CD14-positive monocyte (primary cell): Measurements from ENCODE around the gene SLC6A1. TPM values are rescaled to one million over a fixed set of nuclear protein-coding genes. Genes with fewer than 3 reads are reported as not detected.
A peak's percentile ranks its signal among the peaks of the same experiment; 100 is the strongest.

Source experiments
- DNase-seq, 3 donors: peaks; one replicate each; pipeline ENCODE4 v3.0.0-alpha.2; 2011 to 2022
- H2AFZ ChIP-seq: 2 replicates; pipeline ENCODE4 v1.6.0; 2012; ENCODE audit warnings: mild to moderate bottlenecking, low read depth, low read length, inconsistent platforms; ENCODE audit not compliant: insufficient read depth, poor library complexity, severe bottlenecking
- H3K27ac ChIP-seq, 2 donors: 1 replicate in 1 of 2; 2 replicates in 1 of 2; pipeline ENCODE4 v1.5.1; 2012 to 2013; ENCODE audit warnings: low read length in 2 of 2, control low read depth in 1 of 2, inconsistent platforms in 1 of 2, low read depth in 1 of 2, mild to moderate bottlenecking in 1 of 2
- H3K27me3 ChIP-seq, 2 donors: one replicate each; pipeline versions ENCODE4 v1.6.0 to v1.6.1; 2011 to 2013; ENCODE audit warnings: low read length in 2 of 2; ENCODE audit not compliant: control insufficient read depth in 2 of 2, insufficient read depth in 2 of 2
- H3K36me3 ChIP-seq, 2 donors: replicated peaks in 1 of 2; 1 replicate in 1 of 2; 2 replicates in 1 of 2; pipeline versions ENCODE4 v1.5.1 to v1.6.1; 2012 to 2013; ENCODE audit warnings: low read length in 2 of 2, control low read depth in 1 of 2, inconsistent platforms in 1 of 2, mild to moderate bottlenecking in 1 of 2; ENCODE audit not compliant: insufficient read depth in 2 of 2, control insufficient read depth in 1 of 2
- H3K4me1 ChIP-seq, 2 donors: 1 replicate in 1 of 2; 2 replicates in 1 of 2; pipeline versions ENCODE4 v1.5.1 to v1.6.1; 2012 to 2013; ENCODE audit warnings: low read length in 2 of 2, control low read depth in 1 of 2, inconsistent platforms in 1 of 2, mild to moderate bottlenecking in 1 of 2, moderate library complexity in 1 of 2; ENCODE audit not compliant: insufficient read depth in 2 of 2, control insufficient read depth in 1 of 2
- H3K4me2 ChIP-seq: replicated peaks from 2 replicates; pipeline ENCODE3; 2012; ENCODE audit warnings: low read length, moderate library complexity, mild to moderate bottlenecking; ENCODE audit not compliant: poor library complexity, severe bottlenecking; ENCODE audit errors: extremely low read depth
- H3K4me3 ChIP-seq, 3 experiments: fragments of 200-600 bp in 1 of 3; sonication (generic) in 1 of 3; replicated peaks in 1 of 3; 1 replicate in 2 of 3; 2 replicates in 1 of 3; pipeline ENCODE4 v1.5.1; 2011 to 2013; ENCODE audit warnings: low read length in 3 of 3, mild to moderate bottlenecking in 3 of 3, control low read depth in 2 of 3, low read depth in 2 of 3, inconsistent platforms in 1 of 3, moderate library complexity in 1 of 3
- H3K79me2 ChIP-seq: 2 replicates; pipeline ENCODE4 v1.6.0; 2012; ENCODE audit warnings: mild to moderate bottlenecking, control low read depth, inconsistent platforms, low read length, moderate library complexity; ENCODE audit not compliant: insufficient read depth
- H3K9ac ChIP-seq: 2 replicates; pipeline ENCODE4 v1.6.0; 2017; ENCODE audit warnings: low read length, mild to moderate bottlenecking; ENCODE audit not compliant: insufficient read depth, poor library complexity, severe bottlenecking
- H3K9me3 ChIP-seq, 2 donors: replicated peaks in 1 of 2; 1 replicate in 1 of 2; 2 replicates in 1 of 2; pipeline versions ENCODE4 v1.5.1 to v1.6.1; 2012 to 2013; ENCODE audit warnings: low read length in 2 of 2, control low read depth in 1 of 2; ENCODE audit not compliant: control insufficient read depth in 1 of 2, insufficient read depth in 1 of 2
- H4K20me1 ChIP-seq: 2 replicates; pipeline ENCODE4 v1.6.0; 2012; ENCODE audit warnings: mild to moderate bottlenecking, low read length, control low read depth, moderate library complexity; ENCODE audit not compliant: insufficient read depth
- H3K27ac Mint-ChIP-seq, 7 donors: one replicate each; pipeline ENCODE4 v1.8.0; 2020; ENCODE audit warnings: mild to moderate bottlenecking in 7 of 7, mixed read lengths in 7 of 7, moderate library complexity in 6 of 7, inconsistent platforms in 2 of 7
- H3K27me3 Mint-ChIP-seq, 3 donors: one replicate each; pipeline ENCODE4 v1.8.0; 2021 to 2022; ENCODE audit warnings: low read depth in 3 of 3, mild to moderate bottlenecking in 3 of 3, mixed read lengths in 3 of 3, moderate library complexity in 3 of 3, inconsistent platforms in 1 of 3
- H3K36me3 Mint-ChIP-seq, 2 donors: one replicate each; pipeline ENCODE4 v1.8.0; 2020; ENCODE audit warnings: mixed read lengths in 2 of 2, inconsistent platforms in 1 of 2, mild to moderate bottlenecking in 1 of 2
- H3K4me1 Mint-ChIP-seq: one replicate; pipeline ENCODE4 v1.8.0; 2020; ENCODE audit warnings: mild to moderate bottlenecking, mixed read lengths
- H3K4me3 Mint-ChIP-seq, 2 donors: one replicate each; pipeline ENCODE4 v1.8.0; 2020; ENCODE audit warnings: mild to moderate bottlenecking in 2 of 2, mixed read lengths in 2 of 2, moderate library complexity in 1 of 2
- H3K9me3 Mint-ChIP-seq, 7 donors: one replicate each; pipeline ENCODE4 v1.8.0; 2020 to 2022; ENCODE audit warnings: mixed read lengths in 7 of 7, mild to moderate bottlenecking in 6 of 7, moderate library complexity in 6 of 7, inconsistent platforms in 2 of 7
- CTCF ChIP-seq: fragments of 200-600 bp; IDR thresholded peaks from one replicate; pipeline ENCODE4 v1.8.0; 2022; ENCODE audit warnings: antibody characterized with exemption, mild to moderate bottlenecking
- WGBS: methylation state at CpG from one replicate; pipeline ENCODE4 v1.1.5; 2013; ENCODE audit warnings: missing lambda C conversion rate; ENCODE audit not compliant: insufficient coverage; 5-methylcytosine and 5-hydroxymethylcytosine counted together
- intact Hi-C, 2 donors: fragments of 100-400 bp; cut with micrococcal nuclease; formaldehyde crosslinking; loops; one replicate each; pipeline versions ENCODE4 v1.15.0 to v1.15.1; 2023
- polyA plus RNA-seq, 3 donors: library from polyadenylated mRNA; depleted of rRNA in 1 of 3; unstranded in 2 of 3; stranded (reverse) in 1 of 3; fragments of 300-500 nt in 2 of 3; fragments of >200 nt in 1 of 3; fragmentation: Illumina TruSeq in 2 of 3; gene quantifications; 1 replicate in 2 of 3; 2 replicates in 1 of 3; pipeline ENCODE4 v1.2.3, GENCODE V29; 2012 to 2021

The SLC6A1 gene
- polyA plus RNA-seq, 3 donors, result not detected

DNA sequence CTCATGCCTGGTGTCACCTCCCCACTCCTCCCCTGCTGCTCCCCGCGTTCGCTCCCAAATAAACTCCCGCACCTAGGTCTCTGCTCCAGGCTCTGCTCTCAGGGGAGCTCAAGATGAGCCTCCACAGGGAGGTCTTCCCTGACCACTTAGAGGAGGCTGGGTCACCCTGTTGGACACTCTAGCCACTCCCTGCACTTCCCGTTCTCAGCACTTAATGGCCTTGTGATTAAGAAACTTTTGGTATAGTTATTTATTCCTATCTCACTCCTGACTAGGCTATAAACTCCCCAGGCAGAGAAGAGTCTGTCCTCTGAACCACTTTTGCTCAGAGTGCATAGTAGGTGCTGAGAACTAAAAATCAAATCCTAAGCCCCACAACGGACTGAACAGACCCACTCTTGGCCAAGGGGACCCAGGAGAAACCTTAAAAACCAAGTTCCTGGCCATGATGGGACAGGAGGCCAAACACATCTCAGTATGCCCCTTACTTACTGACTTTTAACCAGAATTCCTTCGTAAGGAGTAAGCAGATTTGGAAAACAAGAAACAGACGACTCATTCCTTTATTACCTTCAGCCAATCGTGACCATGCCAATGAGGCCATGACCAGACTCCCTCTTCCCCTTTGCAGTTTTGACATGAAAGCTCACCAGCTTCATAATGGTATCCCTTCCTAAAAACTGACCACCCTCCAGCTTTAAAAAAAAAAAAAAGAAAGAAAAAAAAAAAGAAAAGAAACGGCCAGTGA is 92.7 kb downstream of the SLC6A1 start:
- H3K27ac Mint-ChIP-seq, result peak overlapping the region in 6 of 7 donors; percentile 18 to 89 (median 48)
- WGBS, result 61% methylated on average over 8 of the region's 10 CpGs
- no peaks in the 10 kb centered on the region for H3K36me3 ChIP-seq

DNA sequence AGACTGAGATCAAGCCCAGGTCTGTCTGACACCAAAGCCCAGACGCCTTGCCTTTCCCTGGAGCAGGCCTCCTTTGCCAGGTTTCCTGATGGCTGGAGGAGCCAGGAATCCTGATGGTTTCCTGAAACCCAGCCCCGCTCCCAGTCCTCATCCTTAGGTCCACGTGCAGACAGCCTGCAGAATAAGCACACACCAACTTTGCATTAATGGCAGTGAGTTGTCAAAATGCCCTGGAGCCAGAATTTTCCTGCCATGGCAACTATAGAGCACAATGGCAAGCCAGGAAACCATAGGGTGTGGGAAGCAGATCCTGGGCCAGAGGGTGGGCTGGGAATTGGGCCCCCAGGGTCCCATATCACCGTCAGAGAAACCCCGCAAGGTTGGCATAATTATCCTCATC is 94.3 kb downstream of the SLC6A1 start:
- Histone ChIP-seq H3K9me3 (no peaks in the 10 kb centered on the region), H3K9ac (no peak overlapping the region), H3K36me3 (no peaks in the 10 kb centered on the region), H4K20me1 (no peaks in the 10 kb centered on the region), H3K27me3 (no peaks in the 10 kb centered on the region), H3K4me1 (peaks cover 12 to 18% of the 10 kb centered on the region in 2 donors), H3K4me3 (no peak overlapping the region), H3K4me2 (no peak overlapping the region), H3K79me2 (no peaks in the 10 kb centered on the region), H2AFZ (no peak overlapping the region), H3K27ac (no peak overlapping the region)
- peaks cover 19% of the 10 kb centered on the region for H3K4me1 Mint-ChIP-seq
- DNase-seq, result no peak
- peaks cover 0 to 13% (median 3%) of the 10 kb centered on the region in 3 donors for H3K27me3 Mint-ChIP-seq
- no peak overlapping the region for H3K4me3 Mint-ChIP-seq
- intact Hi-C loops, result no loop called here
- H3K9me3 Mint-ChIP-seq, result peaks cover 0 to 2% (median 0%) of the 10 kb centered on the region in 7 donors
- H3K36me3 Mint-ChIP-seq, result no peaks in the 10 kb centered on the region
- H3K27ac Mint-ChIP-seq, result no peak overlapping the region
- WGBS, result 85% methylated on average over 5 of the region's 5 CpGs
- no peak for TF ChIP-seq CTCF

More for the DNA sequence above, 92.7 kb downstream of the SLC6A1 start:
- DNase-seq, result peak; percentile 26 to 35 (median 27)
- Histone ChIP-seq H3K27me3 (no peaks in the 10 kb centered on the region), H3K9ac (no peak overlapping the region), H3K4me3 (no peak overlapping the region), H3K9me3 (no peaks in the 10 kb centered on the region), H3K79me2 (no peaks in the 10 kb centered on the region), H4K20me1 (no peaks in the 10 kb centered on the region), H3K4me1 (peaks cover 12 to 18% of the 10 kb centered on the region in 2 donors), H3K4me2 (no peak overlapping the region), H2AFZ (no peak overlapping the region), H3K27ac (peak overlapping the region in 1 of 2 donors; percentile 69)
- H3K36me3 Mint-ChIP-seq, result peaks cover 0 to 3% of the 10 kb centered on the region in 2 donors
- peak overlapping the region in 1 of 2 donors; percentile 51 for H3K4me3 Mint-ChIP-seq
- no peak for TF ChIP-seq CTCF
- H3K27me3 Mint-ChIP-seq, result peaks cover 0 to 9% (median 3%) of the 10 kb centered on the region in 3 donors
- H3K4me1 Mint-ChIP-seq, result peaks cover 22% of the 10 kb centered on the region
- peaks cover 0 to 2% (median 0%) of the 10 kb centered on the region in 7 donors for H3K9me3 Mint-ChIP-seq
- intact Hi-C loops, result no loop called here
